ENCODE measurements around the gene CFAP299.
A peak's percentile ranks its signal among the peaks of the same experiment; 100 is the strongest.

DNA sequence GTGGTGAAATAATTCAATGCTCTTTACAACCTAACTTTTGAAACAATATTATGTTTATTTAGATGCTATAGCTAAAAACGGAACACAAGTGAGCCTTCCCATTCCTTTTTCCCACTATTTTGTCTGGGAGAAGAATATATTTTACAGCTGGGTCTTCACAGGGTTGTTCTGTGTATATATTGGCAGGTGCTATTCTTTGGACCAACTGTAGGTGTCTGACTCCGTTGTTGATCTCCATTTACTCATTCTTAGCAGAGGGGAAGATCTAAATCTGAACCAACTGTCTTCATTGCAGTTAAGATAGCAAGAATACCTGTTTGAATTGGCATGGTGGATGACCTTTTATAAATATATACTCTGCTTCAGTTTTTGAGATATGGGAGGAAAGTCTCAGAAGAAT is 257.4 kb downstream of the CFAP299 start:
- TF ChIP-seq, protein P1, sequence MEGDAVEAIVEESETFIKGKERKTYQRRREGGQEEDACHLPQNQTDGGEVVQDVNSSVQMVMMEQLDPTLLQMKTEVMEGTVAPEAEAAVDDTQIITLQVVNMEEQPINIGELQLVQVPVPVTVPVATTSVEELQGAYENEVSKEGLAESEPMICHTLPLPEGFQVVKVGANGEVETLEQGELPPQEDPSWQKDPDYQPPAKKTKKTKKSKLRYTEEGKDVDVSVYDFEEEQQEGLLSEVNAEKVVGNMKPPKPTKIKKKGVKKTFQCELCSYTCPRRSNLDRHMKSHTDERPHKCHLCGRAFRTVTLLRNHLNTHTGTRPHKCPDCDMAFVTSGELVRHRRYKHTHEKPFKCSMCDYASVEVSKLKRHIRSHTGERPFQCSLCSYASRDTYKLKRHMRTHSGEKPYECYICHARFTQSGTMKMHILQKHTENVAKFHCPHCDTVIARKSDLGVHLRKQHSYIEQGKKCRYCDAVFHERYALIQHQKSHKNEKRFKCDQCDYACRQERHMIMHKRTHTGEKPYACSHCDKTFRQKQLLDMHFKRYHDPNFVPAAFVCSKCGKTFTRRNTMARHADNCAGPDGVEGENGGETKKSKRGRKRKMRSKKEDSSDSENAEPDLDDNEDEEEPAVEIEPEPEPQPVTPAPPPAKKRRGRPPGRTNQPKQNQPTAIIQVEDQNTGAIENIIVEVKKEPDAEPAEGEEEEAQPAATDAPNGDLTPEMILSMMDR (IDR thresholded peaks at IDR 0.05), result peak; percentile 30; the same call in 1 of the 2 replicates
- no peak for TF ChIP-seq ZFX (IDR thresholded peaks at IDR 0.05; ENCODE audit: borderline replicate concordance)
